HG02623 (cell line): ENCODE measurements around the gene GALM.
"Not testable (repeated sequence)": the region's sequence is repeated elsewhere in the genome, so short reads cannot be mapped to it uniquely, and the experiment has no call there.

Experiments
- ATAC-seq: cut with Tn5 transposase; IDR thresholded peaks from one replicate; pipeline ENCODE4 v1.9.1; 2021; ENCODE audit warnings: moderate library complexity; ENCODE audit not compliant: unreplicated experiment

Gene GALM

DNA sequence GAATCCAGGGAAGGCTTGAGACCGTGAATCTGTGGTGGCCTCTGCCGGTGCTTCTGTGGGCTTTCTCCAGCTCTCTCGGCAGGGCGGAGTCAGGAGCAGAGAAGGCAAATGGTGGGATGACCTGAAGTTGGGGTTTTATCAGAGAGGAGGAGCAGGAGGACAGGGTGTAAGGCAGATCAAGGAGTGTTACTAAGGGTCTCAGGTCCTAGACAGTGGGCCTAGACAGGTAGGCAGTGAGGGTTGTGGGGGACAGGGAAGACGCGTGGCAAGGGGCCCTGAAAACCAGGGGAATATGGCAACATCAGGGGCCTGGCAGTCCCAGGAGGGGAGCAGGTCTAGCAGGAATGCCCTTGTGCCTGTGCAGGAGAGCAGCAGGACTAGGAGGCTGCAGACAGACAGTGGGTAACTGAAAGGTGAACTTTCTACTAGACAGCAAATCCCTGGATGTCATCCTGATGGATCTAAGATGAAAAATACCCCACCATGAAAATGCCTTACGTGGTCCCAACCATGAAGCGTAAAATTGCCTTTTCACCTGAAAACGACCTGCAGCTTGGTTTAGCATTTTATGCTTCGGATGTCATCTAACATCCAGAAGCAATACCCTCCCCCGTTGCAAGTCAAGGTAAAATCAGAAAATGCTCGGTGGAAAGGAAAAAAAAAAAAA, 43.1 kb downstream of the GALM start:
- ATAC-seq: no peak

- ATAC-seq: no peak
Observed at GRCh38 chr2:38709567-38710194, 43.8 kb downstream of the GALM start.

DNA sequence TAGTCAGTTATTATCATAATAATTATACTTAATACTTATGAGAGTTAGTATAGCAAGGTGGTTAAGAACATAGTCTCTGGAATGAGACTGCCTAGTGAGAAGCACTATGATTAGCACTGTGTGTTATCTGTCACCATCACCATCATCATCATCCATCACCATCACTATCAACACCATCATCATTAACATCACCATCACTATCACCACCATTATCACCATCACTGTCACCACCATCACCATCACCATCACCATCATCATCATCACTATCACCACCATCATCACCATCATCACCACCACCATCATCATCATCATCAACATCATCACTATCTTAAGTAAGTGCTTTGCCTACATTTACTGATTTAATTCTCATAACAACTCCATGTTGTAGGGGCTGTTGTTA, 45.6 kb downstream of the GALM start:
- no peak for ATAC-seq

DNA sequence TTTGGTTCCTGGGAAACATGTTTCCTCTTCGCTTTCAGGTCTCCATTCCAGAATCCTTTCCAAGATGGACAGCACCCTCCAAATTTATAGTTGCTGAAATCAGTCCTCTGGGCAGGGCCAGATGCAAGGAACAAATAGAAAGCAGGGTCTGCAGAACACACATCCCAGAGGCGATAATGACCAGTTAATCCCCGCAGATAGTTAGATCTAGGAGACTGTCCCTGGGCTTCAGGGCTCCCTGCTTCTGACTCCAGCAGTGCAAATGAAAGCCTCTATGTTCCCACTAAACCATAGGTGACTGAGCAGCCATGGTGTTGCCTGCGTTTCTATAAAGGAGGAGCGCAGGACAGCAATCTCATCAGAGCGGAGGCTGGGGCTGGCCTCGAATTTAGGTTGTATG, 46.5 kb downstream of the GALM start:
- no peak for ATAC-seq

DNA sequence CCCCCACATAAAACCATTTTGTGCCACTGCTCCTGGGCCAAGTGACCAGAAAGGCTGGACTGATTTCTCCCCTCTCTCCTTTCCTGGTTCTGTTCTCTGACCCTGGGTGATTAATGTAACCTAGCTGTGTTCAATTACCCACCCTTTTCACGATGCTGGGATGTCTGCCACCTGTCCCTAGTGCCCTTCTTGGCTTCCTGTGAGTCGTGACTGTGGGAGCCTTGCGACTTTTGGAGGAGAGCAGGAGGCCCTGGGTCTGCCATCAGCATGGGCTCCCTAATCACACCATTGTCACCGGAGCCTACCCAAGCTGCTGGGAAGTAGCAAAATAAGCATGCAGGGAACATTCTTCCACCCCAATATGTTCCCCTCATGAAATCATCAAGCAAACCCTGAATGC, 47.0 kb downstream of the GALM start:
- ATAC-seq: no peak

GRCh38 chr2:38713338-38713737, 47.4 kb downstream of the GALM start:
- ATAC-seq: no peak

DNA sequence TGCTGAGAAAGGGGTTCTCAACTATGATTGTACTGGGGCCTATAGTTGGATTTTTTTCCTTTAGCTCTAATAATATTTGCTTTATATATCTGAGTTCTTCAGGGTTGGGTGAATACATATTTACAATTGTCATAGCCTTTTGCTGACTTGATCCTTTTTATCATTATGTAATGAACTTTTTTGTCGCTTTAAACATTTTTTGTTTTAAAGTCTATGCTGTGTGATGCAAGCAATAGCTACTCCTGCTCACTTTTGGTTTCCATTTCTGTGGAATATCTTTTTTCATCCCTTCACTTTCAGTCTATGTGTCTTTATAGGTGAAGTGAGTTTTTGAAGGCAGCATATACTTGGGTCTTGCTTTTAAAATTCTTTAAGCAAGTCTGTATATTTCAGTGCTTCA, 49.0 kb downstream of the GALM start:
- ATAC-seq: not testable (repeated sequence)

GRCh38 chr2:38716185-38716584, 50.3 kb downstream of the GALM start:
- ATAC-seq: no peak

- no peak for ATAC-seq
Observed at GRCh38 chr2:38718601-38719000, 52.7 kb downstream of the GALM start.

DNA sequence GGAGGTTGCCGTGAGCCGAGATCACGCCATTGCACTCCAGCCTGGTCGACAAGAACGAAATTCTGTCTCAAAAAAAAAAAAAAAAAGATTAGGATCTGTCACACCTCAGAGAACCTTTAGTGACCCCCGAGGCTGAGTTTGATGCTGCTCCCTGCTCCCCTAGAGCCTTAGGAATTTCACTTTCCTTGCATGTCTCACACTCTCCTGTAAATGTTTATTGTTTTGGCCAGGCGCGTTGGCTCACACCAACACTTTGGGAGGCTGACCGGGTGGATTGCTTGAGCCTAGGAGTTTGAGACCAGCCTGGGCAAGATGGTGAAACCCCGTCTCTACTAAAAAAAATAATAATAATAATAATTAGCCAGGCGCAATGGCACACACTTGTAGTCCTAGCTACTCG, 53.8 kb downstream of the GALM start:
- no peak for ATAC-seq

GRCh38 chr2:38720613-38721241, 54.8 kb downstream of the GALM start:
- ATAC-seq: no peak

GRCh38 chr2:38722271-38723061, 56.6 kb downstream of the GALM start:
- peak; percentile 45 for ATAC-seq

- ATAC-seq: peak; percentile 38
Observed at GRCh38 chr2:38723173-38723572, 57.3 kb downstream of the GALM start.

DNA sequence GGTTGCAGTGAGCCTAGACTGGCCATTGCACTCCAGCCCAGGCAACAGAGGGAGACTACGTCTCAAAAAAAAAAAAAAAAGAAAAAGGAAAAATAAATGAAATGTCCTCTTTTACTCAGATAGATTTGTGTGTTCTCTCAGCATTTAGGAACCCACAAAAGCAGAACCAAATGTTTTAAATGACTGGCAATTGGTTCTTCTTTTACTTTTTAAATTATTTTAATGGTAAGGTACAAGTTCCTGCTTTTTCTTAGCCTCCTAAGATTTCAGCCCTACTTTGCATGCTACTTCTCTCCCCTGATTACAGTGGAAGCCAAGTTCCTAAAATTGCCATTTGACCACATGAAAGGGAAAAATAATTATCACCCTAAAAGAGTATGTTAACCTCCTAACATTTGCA, 61.7 kb downstream of the GALM start:
- ATAC-seq: no peak

GRCh38 chr2:38728694-38729093, 62.8 kb downstream of the GALM start:
- no peak for ATAC-seq

- ATAC-seq: no peak
Observed at GRCh38 chr2:38731090-38731489, 65.2 kb downstream of the GALM start.

GRCh38 chr2:38731684-38732221, 65.8 kb downstream of the GALM start:
- no peak for ATAC-seq

DNA sequence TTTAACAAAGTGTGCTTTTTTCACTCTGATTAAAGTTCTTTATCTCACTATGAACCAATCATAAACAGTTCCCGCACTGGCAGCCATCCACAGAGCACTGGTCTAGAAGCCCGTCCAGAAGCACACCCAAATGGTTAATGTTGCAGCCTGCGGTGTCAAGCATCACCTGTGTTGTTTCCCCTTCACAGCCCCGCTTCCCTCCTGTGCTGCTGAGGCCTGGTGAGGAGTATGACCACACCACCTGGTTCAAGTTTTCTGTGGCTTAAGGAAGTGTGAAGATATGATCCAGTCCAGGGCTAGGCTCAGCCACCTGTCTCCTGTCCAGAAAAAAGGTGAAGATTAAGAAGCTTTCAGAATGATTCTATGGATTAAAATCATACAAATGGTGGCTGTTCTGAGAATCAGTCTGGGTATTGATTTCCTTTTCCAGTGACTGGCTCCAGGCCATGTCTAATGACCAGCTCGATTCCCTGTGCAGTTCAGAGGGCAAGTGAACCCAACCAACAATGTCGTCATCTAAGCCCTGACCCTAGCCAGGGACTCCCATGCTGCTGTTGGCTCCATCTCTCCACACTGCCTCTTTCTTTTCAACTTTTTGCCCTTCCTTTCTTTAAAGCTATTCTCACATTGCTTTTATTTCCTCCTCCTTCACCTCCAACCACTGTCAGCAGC, 67.5 kb downstream of the GALM start:
- ATAC-seq: no peak

DNA sequence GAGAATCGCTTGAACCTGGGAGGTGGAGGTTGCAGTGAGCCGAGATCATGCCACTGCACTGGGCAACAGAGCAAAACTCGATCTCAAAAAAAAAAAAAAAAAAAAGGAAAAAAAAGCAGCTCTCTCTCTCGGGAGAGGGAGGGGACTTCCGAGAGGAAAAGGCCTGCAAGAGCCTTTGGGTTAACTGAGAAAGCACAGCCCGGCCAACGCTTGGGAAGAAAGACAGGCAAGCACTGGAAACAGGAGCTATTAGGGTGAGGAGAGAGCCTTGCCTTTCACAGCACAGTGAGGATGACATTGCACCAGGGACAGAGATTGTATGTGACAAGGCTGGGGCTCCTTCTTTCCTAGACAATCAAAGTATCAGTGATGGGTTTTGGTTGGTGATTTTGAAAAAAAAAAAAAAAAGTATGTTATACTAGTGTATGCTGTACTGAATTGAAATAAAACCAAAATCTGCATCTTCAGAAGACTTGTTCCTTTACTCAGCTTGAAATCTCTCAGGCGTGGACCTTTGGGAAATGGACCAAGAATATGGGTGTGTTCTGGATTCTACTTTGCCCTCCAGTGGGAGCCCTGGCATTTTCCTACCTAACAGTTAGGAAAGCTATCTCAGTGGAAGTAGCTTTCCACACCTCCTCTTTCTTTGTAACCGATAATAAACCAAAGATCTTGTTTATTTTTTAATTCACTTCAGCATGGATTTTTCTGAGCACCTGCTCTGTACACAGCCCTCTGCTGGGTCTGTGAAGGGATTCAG, 68.6 kb downstream of the GALM start:
- ATAC-seq: no peak

GRCh38 chr2:38735999-38736320, 70.0 kb downstream of the GALM start:
- ATAC-seq: no peak
